HG03354 (cell line): Measurements from ENCODE around the gene RASGEF1C.

Experiments used
- ATAC-seq: cut with Tn5 transposase; IDR thresholded peaks from one replicate; pipeline ENCODE4 v1.9.1; 2021; ENCODE audit warnings: mild to moderate bottlenecking; ENCODE audit not compliant: unreplicated experiment, poor library complexity, severe bottlenecking

The RASGEF1C gene

GRCh38 chr5:180111273-180112002 is 97.6 kb downstream of the RASGEF1C start:
- no peak for ATAC-seq

DNA sequence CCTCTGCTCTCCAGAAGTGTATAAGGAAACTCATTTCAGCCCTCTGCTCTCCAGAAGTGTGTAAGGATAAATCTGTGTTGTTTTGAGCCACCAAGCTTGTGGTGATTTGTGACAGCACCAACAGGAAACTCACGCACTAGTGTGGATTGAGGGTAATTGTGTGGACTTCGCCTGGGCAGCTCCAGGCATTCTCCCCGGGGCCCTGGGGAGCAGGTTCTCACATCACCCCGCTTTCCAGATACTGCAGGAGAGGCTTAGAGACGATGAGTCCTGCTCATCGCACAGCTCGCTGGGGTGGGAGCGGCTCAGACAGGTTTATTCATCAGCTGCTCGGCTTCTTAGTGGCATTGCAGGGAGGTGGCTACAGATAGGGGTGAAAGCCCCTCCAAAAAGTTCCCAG is 99.1 kb downstream of the RASGEF1C start:
- no peak for ATAC-seq

DNA sequence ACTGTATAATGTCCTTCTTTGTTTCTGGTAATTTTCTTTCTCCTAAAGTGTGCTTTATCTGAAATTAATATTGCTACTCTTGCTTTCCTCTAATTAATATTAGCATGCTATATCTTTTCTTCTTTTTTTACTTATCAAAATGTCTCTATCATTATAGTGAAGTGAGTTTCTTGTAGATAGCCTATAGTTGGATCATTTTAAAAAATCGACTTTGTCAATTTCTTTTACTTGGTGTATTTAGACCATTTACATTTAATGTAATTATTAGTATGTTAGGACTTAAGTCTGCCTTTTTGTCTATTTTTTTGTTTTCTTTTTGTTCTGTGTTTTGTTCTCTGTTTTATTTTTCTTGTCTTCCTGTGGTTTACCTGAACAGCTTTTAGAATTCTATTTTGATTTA is 102.0 kb downstream of the RASGEF1C start:
- ATAC-seq = no peak

- ATAC-seq = no peak
These were observed 103.1 kb downstream of the RASGEF1C start for GRCh38 chr5:180105827-180106312.

DNA sequence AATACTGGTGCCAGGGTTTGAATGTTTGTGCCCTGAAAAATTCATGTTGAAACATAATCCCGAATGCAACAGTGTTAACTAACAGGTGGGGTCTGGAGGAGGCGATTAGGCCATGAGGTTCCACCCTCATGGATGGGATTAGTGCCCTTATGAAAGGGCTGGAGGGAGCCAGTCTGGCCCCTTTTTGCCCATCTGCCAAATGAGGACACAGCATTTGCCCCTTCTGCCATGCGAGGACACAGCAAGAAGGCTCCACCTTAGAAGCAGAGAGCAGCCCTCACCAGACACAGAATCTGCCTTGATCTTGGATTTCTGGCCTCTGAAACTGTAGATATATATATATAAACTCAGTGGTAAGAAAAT is 104.9 kb downstream of the RASGEF1C start:
- ATAC-seq = no peak

DNA sequence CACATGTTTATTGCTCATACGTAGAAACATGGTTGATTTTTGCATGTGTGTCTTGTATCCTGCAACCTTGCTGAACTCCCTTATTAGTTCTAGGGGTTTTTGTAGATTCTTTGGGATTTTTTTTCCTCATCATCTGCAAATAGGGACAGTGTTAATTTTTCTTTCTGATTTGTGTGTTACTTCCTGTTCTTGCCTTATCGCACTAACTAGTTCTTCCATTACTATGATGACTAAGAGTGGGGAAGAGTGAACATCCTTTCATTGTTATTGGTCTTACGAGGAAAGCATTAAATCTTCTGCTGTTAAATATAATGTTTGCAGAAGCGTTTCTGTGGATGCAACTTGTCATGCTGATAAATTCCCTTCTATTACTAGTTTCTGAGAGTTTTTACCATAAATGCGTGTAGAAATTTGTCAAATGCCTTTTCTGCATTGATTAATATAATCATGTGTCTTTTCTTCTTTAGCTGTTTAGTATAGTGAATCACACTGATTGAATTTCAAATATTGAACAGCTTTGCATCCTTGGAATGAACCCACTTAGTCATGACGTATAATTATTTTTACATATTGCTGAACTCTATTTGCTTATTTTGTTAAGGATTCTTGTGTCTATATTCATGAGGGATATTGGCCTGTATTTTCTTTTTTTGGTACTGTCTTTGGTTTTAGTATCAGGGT is 105.4 kb downstream of the RASGEF1C start:
- ATAC-seq = no peak

- ATAC-seq = no peak
These were observed 106.4 kb downstream of the RASGEF1C start for GRCh38 chr5:180102636-180103035.

DNA sequence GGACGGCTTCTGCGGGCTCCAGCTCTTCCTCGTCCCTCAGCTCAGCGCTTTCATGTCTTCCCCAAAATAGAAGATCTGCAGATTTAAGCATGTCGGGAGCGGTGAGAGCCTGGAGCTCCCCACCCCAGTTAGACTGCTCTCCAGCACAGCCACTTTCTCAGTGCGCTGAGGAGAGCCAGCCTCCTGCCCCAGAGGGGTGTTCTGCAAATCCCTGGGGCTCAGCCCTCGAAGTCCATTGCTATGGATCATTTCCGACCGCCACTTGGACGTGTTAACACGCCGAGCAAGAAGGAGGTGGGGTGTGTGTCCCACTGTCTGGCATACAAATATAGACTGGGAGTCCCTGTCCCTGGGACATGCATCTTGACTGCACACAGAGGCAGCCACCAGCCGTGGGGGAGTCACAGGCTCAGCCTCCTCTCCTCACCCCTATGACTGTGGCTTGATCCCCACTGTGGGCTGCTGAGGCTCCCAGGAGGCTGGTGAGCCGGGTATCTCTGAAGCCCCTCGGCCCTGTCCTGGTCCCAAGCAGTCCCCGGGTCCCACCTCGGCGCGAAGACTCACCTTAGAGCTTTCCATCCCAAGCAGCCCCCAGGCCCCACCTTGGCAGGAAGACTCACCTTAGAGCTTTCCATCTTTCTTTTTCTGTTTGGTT is 107.4 kb downstream of the RASGEF1C start:
- ATAC-seq = no peak

DNA sequence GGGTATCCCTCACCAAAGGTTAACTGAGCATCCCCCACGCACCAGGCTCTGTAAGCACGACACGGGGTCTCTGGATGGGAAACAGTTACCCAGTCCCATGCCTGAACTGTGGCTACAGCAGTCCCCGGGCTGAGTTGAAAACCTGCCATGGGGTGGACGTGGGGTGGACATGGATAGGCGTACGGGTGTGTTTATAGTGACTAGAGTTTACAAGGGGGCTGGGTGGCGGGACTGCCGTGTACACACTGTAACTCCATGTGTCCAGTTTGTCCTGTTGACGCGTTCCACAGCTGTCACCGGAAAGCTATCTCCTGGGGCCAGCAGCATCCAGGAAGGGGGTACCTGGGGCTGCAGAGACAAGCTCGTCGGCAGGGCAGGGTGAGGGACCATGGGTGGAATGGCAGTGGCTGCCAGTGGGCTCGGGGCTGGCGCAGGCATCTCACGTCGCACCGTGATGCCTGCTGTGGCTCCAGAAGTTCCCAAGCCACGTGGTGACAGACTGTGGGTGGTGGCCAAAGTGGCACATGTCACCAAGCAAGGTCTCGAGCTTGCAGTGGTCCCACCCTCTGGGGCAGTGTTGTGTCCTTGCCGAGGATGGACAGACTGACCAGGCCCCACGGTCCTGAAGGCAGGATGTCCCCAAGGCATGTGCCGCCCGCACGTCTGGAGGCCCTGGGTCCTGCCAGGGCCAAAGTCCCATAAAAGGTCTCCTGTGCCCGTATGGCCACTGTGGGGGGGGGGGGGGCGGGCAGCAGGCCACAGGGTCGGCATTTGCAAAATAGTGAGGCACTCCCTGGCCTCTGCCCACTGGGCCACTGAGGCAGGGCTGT is 108.2 kb downstream of the RASGEF1C start:
- ATAC-seq = no peak

DNA sequence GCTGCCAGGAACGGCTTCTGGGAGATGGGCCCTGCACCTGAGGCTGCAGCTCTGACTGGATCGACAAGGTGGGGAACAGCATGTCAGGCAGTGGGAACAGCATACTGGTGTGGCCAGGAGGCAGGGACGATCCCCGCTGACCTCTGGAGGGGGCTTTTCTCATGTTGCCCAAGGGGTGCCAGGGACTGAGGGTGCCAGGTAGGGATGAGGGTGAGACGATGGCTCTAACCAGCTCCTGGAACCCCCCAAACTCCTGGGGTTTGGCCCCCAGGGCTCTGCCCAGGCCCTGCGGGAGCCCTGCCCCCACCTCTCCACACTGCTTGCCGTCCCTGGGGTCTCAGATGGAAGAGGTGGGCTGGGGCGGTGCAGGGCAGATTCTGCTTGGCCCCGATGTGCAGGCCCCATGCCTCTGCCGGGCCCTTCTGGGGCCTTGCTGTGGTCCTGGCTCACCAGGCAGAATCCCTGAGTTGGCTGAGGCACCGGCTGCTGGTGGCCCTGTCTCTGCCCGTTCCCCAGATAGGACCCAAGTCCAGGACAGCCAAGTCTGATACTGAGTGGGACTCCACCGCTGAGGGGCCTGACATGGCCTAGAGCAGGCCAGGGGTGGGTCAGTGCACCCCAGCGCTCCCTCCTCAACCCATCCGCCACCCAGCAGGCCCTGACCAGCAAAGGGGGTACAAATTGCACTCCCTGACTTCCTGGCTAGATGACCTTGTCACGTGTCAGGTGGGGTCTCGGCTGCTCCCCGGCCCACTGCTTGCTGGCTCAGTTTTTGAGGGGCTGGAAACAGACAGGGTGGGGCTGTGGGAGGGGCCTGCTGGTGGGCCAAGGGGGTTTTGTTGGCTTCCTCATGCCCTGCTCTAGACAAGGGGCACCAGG is 109.0 kb downstream of the RASGEF1C start:
- ATAC-seq = no peak

- no peak for ATAC-seq
These were observed 109.8 kb downstream of the RASGEF1C start for GRCh38 chr5:180098991-180099732.

DNA sequence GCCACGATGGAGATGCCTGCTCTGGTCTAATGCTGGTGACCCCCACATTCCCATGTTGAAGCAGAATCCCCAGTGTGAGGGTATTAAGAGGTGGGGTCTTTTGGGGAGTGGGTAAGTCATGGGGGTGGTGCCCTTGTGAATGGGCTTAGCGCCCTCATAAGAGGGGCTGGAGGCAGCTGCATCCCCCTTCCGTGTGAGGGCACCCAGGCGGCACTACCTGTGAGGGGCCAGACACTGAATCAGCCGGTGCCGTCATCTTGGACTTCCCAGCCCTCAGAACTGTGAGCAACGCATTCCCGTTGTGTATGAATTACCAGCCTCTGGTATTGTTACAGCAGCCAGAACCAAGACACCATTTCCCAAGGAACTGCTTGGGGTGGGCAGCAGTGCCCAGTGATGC is 110.5 kb downstream of the RASGEF1C start:
- no peak for ATAC-seq

DNA sequence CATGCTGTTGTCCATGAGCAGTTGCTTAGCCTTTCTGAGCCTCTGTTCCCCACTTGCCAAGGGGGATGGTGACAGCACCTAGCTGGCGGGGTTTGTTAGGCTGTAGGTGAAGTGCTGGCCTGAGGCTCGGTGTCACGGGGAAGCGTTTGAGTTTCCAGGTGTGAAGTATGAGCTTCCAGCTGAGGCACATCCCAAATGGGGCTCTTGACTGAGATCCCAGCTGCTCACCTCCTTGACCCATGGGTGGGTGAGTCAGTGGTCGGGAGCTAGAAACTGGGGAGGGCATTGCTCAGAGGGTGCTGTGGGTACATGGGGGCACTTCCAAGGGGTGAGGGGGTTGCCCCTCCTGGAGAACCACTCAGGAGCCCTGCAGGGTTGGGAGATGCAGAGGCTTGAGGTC is 111.1 kb downstream of the RASGEF1C start:
- no peak for ATAC-seq

- no peak for ATAC-seq
These were observed 111.7 kb downstream of the RASGEF1C start for GRCh38 chr5:180097163-180097894.

GRCh38 chr5:180096616-180097015 is 112.4 kb downstream of the RASGEF1C start:
- ATAC-seq = no peak

GRCh38 chr5:180095545-180095944 is 113.5 kb downstream of the RASGEF1C start:
- no peak for ATAC-seq

GRCh38 chr5:180093651-180094382 is 115.2 kb downstream of the RASGEF1C start:
- no peak for ATAC-seq
